Retina (tissue), 1 donor: ENCODE results near the gene JPH3.
"Not testable (repeated sequence)": the region's sequence is repeated elsewhere in the genome, so short reads cannot be mapped to it uniquely, and the experiment has no call there.

Source experiments
- DNase-seq: peaks from one replicate; pipeline ENCODE4 v3.0.0-alpha.2; 2016

The JPH3 gene

GRCh38 chr16:87658564-87659225, 56.4 kb downstream of the JPH3 start:
- peak; percentile 39 for DNase-seq

GRCh38 chr16:87661561-87661960, 59.3 kb downstream of the JPH3 start:
- DNase-seq, result peak; percentile 60

- DNase-seq, result no peak
These were observed 60.2 kb downstream of the JPH3 start for GRCh38 chr16:87662254-87663204.

- DNase-seq, result no peak
These were observed 62.5 kb downstream of the JPH3 start for GRCh38 chr16:87664792-87665191.

GRCh38 chr16:87665193-87665592, 62.9 kb downstream of the JPH3 start:
- DNase-seq, result no peak

- no peak for DNase-seq
These were observed 64.6 kb downstream of the JPH3 start for GRCh38 chr16:87666919-87667318.

- no peak for DNase-seq
These were observed 65.1 kb downstream of the JPH3 start for GRCh38 chr16:87667443-87667842.

GRCh38 chr16:87667946-87668345, 65.6 kb downstream of the JPH3 start:
- DNase-seq, result no peak

GRCh38 chr16:87669672-87670071, 67.4 kb downstream of the JPH3 start:
- no peak for DNase-seq

- no peak for DNase-seq
These were observed 68.9 kb downstream of the JPH3 start for GRCh38 chr16:87671221-87671620.

GRCh38 chr16:87671715-87672270, 69.5 kb downstream of the JPH3 start:
- no peak for DNase-seq

- DNase-seq, result no peak
These were observed 72.1 kb downstream of the JPH3 start for GRCh38 chr16:87674419-87674818.

GRCh38 chr16:87675111-87675719, 72.9 kb downstream of the JPH3 start:
- no peak for DNase-seq

- DNase-seq, result no peak
These were observed 75.5 kb downstream of the JPH3 start for GRCh38 chr16:87677830-87678229.

GRCh38 chr16:87678618-87679017, 76.3 kb downstream of the JPH3 start:
- DNase-seq, result peak; percentile 41

GRCh38 chr16:87679593-87680271, 77.4 kb downstream of the JPH3 start:
- DNase-seq, result no peak

GRCh38 chr16:87680272-87680644, 78.0 kb downstream of the JPH3 start:
- no peak for DNase-seq

- DNase-seq, result not testable (repeated sequence)
These were observed 78.8 kb downstream of the JPH3 start for GRCh38 chr16:87681051-87681602.

GRCh38 chr16:87681981-87682570, 79.8 kb downstream of the JPH3 start:
- no peak for DNase-seq

- no peak for DNase-seq
These were observed 80.6 kb downstream of the JPH3 start for GRCh38 chr16:87682852-87683399.

- DNase-seq, result no peak
These were observed 81.9 kb downstream of the JPH3 start for GRCh38 chr16:87684106-87684677.
